OCI-LY3 (cell line): ENCODE data around the gene POU6F2.

Experiments used
- EZH2phosphoT487 ChIP-seq: fragments of 200-600 bp; shearing (Covaris generic); IDR thresholded peaks from 2 replicates; pipeline ENCODE4 v1.6.1; 2018; ENCODE audit warnings: antibody characterized with exemption, mixed run types, low read depth
- TF ChIP-seq, protein P1 (sequence below): fragments of 200-600, 300-600 bp; sonication (generic); IDR thresholded peaks from 2 replicates; pipeline ENCODE4 v1.5.1; 2014; ENCODE audit warnings: antibody characterized with exemption, low read length, low read depth

DNA sequence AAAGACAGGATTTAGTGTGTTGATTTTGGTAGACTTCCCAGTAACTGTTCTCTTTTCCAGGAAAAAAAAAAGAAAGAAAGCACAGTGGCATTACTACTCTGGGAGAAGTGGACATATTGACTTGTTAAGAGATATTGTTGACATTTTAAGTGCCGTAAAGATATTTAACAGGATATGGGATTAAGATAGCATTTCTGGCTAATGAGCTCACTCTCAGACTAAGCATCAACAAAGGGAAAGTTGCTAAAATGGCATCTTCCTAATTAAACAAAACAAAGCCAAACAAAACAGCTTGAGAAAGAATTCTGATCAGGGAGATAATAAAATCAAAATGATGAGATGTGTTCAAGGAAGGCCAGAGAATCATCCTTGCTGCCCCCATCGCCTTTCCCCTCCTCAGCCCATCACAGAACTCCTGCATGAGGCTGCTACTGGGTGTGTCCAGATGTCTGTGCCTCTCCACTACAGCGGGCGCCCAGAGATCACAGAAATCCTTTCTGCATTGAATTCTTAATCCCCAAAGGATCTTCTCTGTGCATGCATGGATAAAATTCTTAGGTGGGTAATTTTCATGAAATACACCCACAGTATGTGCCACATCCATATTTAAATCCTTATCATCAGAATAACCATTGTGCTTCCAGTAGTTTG lies 270.5 kb downstream of the POU6F2 start:
- TF ChIP-seq, protein P1, sequence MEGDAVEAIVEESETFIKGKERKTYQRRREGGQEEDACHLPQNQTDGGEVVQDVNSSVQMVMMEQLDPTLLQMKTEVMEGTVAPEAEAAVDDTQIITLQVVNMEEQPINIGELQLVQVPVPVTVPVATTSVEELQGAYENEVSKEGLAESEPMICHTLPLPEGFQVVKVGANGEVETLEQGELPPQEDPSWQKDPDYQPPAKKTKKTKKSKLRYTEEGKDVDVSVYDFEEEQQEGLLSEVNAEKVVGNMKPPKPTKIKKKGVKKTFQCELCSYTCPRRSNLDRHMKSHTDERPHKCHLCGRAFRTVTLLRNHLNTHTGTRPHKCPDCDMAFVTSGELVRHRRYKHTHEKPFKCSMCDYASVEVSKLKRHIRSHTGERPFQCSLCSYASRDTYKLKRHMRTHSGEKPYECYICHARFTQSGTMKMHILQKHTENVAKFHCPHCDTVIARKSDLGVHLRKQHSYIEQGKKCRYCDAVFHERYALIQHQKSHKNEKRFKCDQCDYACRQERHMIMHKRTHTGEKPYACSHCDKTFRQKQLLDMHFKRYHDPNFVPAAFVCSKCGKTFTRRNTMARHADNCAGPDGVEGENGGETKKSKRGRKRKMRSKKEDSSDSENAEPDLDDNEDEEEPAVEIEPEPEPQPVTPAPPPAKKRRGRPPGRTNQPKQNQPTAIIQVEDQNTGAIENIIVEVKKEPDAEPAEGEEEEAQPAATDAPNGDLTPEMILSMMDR = no peak
- TF ChIP-seq EZH2phosphoT487 = no peak
